Measurements from ENCODE around the gene PSAT1.

PSAT1 gene

DNA sequence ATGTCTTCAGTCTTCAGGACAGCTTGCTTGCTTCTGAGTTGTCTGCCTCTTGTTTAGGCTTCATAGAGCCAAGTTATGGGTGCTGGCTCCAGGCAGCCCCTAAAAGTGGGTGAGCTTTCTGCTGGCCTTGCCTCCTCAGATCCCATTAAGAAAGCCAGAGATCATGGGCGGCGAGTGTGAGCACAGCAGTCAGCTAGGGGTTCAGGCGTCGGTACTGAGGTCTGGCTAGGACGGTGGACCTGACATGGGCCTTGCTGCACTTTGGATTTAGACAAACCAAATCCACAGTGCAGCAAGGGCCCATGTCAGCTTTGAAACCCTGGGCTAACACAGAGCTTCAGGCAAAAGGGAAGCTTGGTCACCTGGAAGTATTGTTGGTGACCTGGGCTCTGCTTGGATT, 17.6 kb downstream of the PSAT1 start:
- TF ChIP-seq RAD21 (IDR thresholded peaks at IDR 0.05; ENCODE audit: low read depth) (no peak), ZBTB7A (IDR thresholded peaks at IDR 0.05; ENCODE audit: low read depth) (no peak), NFIC (IDR thresholded peaks at IDR 0.05) (no peak), TCF12 (IDR thresholded peaks at IDR 0.05; ENCODE audit: low read depth) (no peak), EGR1 (IDR thresholded peaks at IDR 0.05) (no peak), CREB1 (IDR thresholded peaks at IDR 0.05; ENCODE audit: low read depth) (no peak), YY1 (IDR thresholded peaks at IDR 0.05; ENCODE audit: low read depth) (no peak), TEAD4 (IDR thresholded peaks at IDR 0.05) (no peak), EP300 (IDR thresholded peaks at IDR 0.05; ENCODE audit: borderline replicate concordance) (no peak)
- TF ChIP-seq, protein P1, sequence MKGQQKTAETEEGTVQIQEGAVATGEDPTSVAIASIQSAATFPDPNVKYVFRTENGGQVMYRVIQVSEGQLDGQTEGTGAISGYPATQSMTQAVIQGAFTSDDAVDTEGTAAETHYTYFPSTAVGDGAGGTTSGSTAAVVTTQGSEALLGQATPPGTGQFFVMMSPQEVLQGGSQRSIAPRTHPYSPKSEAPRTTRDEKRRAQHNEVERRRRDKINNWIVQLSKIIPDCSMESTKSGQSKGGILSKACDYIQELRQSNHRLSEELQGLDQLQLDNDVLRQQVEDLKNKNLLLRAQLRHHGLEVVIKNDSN (IDR thresholded peaks at IDR 0.05) = no peak
- TF ChIP-seq, protein P2, sequence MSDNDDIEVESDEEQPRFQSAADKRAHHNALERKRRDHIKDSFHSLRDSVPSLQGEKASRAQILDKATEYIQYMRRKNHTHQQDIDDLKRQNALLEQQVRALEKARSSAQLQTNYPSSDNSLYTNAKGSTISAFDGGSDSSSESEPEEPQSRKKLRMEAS (IDR thresholded peaks at IDR 0.05) = no peak

DNA sequence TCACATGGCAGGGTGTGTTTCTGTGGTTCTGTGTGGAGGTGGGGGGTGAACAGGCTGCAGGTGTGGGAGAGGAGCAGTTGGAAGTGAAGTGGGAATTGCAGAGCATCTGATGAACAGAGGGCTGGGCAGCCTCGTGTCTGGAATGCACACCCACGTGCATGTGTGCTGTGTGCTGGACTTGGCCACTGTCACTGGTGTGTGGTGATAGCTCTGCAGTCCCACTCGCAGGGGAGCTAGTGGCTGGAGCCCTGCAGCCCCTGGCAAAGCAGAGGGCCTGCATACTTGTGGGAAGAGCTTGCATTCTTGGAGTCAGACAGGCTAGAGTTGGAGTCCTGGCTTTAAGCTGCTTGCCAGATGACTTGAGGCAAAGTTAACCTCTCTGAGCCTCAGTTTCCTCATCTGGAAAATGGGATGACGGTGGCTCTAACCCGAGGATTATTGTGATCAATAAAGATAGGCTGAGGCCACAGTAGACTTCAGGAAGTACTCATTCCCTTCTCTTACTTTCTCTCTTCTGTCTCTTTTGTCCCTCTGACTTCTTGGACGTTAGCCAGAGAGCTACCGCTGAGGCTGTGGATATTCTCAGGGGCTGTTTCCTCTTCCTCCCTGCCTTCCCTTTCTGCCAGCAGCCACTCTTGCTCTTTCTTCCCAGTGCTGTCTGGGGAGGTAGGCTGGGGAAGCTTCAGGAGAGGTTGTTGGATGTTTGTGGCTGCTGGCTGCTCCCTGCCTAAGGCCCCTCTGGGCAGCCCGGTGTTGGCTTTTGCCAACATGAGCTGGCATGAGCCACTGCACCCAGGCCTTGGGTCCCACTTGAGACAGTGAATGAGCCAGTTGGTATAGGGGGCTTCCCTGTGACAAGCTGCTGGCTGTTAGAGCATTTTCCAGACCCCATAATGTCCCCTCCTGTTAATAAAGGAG, 18.3 kb downstream of the PSAT1 start:
- TF ChIP-seq EGR1 (IDR thresholded peaks at IDR 0.05) (no peak), TCF12 (IDR thresholded peaks at IDR 0.05; ENCODE audit: low read depth) (no peak), NFIC (IDR thresholded peaks at IDR 0.05) (no peak), CREB1 (IDR thresholded peaks at IDR 0.05; ENCODE audit: low read depth) (no peak), CEBPB (IDR thresholded peaks at IDR 0.05) (no peak), YY1 (IDR thresholded peaks at IDR 0.05; ENCODE audit: low read depth) (no peak), TEAD4 (IDR thresholded peaks at IDR 0.05) (no peak), FOXM1 (IDR thresholded peaks at IDR 0.05; ENCODE audit: borderline replicate concordance, low read depth) (no peak), TAF1 (IDR thresholded peaks at IDR 0.05; ENCODE audit: low read depth) (no peak), ZBTB7A (IDR thresholded peaks at IDR 0.05; ENCODE audit: low read depth) (no peak), RAD21 (IDR thresholded peaks at IDR 0.05; ENCODE audit: low read depth) (no peak), EP300 (IDR thresholded peaks at IDR 0.05; ENCODE audit: borderline replicate concordance) (no peak)
- TF ChIP-seq, protein P2 (IDR thresholded peaks at IDR 0.05) = no peak
- TF ChIP-seq, protein P1 (IDR thresholded peaks at IDR 0.05) = no peak
- TF ChIP-seq, protein P3, sequence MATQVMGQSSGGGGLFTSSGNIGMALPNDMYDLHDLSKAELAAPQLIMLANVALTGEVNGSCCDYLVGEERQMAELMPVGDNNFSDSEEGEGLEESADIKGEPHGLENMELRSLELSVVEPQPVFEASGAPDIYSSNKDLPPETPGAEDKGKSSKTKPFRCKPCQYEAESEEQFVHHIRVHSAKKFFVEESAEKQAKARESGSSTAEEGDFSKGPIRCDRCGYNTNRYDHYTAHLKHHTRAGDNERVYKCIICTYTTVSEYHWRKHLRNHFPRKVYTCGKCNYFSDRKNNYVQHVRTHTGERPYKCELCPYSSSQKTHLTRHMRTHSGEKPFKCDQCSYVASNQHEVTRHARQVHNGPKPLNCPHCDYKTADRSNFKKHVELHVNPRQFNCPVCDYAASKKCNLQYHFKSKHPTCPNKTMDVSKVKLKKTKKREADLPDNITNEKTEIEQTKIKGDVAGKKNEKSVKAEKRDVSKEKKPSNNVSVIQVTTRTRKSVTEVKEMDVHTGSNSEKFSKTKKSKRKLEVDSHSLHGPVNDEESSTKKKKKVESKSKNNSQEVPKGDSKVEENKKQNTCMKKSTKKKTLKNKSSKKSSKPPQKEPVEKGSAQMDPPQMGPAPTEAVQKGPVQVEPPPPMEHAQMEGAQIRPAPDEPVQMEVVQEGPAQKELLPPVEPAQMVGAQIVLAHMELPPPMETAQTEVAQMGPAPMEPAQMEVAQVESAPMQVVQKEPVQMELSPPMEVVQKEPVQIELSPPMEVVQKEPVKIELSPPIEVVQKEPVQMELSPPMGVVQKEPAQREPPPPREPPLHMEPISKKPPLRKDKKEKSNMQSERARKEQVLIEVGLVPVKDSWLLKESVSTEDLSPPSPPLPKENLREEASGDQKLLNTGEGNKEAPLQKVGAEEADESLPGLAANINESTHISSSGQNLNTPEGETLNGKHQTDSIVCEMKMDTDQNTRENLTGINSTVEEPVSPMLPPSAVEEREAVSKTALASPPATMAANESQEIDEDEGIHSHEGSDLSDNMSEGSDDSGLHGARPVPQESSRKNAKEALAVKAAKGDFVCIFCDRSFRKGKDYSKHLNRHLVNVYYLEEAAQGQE (IDR thresholded peaks at IDR 0.05; ENCODE audit: low read depth) = no peak

DNA sequence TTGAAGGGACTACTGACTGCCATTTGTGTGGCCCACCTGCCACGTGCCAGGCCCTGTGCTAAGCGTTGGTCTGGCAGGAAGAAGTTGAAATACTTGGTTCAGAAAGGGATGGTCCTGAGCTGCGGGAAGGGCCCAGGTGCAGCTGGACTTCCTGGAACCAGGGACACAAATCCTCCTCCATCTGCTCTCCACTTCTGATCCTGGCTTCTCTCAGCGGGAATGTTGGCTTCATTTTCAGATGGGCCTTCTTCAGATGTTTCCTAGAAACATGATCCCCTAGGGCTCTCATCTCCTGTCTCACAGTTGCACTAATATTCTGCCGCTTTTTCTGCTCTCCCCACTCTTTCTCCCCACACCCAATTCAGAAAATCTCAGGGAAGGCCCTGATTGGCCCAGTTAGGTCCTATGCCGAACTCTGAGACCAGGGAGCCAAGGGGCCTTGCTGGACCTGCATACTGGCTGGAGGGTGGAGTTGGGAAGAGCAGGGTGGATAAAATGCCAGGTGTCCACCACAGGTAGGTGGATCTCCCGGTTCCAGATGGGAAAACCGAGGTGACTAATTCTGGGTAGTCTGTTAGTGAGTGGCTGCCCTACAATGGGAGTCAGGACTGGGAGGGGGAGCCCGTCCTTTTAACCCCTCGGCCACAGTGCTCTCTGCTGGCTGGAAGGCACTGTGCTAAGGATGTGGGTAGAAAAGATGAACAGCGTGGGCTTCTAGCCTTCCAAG, 19.4 kb downstream of the PSAT1 start:
- TF ChIP-seq CEBPB (IDR thresholded peaks at IDR 0.05) (no peak), TAF1 (IDR thresholded peaks at IDR 0.05; ENCODE audit: low read depth) (no peak), TCF12 (IDR thresholded peaks at IDR 0.05; ENCODE audit: low read depth) (no peak), FOXM1 (IDR thresholded peaks at IDR 0.05; ENCODE audit: borderline replicate concordance, low read depth) (no peak), CREB1 (IDR thresholded peaks at IDR 0.05; ENCODE audit: low read depth) (no peak), EGR1 (IDR thresholded peaks at IDR 0.05) (no peak), ZBTB7A (IDR thresholded peaks at IDR 0.05; ENCODE audit: low read depth) (no peak), NFIC (IDR thresholded peaks at IDR 0.05) (no peak), TEAD4 (IDR thresholded peaks at IDR 0.05) (no peak)
- TF ChIP-seq, protein P3 (IDR thresholded peaks at IDR 0.05; ENCODE audit: low read depth) = no peak
- TF ChIP-seq, protein P1 (IDR thresholded peaks at IDR 0.05) = no peak

DNA sequence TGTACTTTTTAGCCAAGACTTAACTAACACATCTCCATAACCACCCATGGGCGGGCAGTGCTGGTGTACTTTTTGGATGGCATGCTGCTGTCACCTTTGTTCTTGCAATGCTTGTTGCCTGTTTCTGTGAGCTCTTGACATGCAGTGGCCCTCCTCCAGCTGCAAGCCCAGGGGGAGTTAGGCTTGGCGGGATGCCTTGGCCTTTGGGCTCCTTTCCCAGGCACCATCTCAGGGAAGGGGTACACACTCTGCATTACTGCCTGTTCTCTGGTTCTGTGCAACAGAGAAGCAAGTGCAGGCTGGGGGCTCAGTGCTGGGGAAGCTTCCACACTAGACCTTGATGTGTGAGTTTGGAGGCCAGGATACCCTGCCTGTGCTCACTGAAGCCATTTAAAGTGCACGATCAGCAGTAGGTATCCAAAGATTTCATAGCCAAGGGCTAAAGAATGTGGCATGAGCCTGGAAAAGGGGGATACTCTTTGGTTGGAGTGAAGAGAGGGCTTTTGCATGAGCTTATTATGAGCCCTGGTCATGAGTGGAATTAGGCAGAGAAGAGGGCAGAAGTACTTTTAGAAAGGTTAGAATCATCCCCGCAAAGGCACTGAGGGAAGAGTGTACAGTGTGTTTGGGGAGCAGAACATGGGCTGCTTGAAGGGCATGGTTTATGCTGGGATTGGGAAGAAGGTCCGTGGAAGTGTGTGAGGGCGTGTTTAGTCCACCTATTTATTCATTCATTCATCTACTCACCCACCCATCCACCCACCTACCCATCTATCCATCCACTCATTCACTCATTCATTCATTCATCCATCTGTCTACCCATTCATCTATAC, 22.5 kb downstream of the PSAT1 start:
- TF ChIP-seq NFIC (IDR thresholded peaks at IDR 0.05) (no peak), CEBPB (IDR thresholded peaks at IDR 0.05) (no peak), YY1 (IDR thresholded peaks at IDR 0.05; ENCODE audit: low read depth) (no peak), TCF12 (IDR thresholded peaks at IDR 0.05; ENCODE audit: low read depth) (no peak), RAD21 (IDR thresholded peaks at IDR 0.05; ENCODE audit: low read depth) (no peak), EGR1 (IDR thresholded peaks at IDR 0.05) (no peak), EP300 (IDR thresholded peaks at IDR 0.05; ENCODE audit: borderline replicate concordance) (no peak), ZBTB7A (IDR thresholded peaks at IDR 0.05; ENCODE audit: low read depth) (no peak), TEAD4 (IDR thresholded peaks at IDR 0.05) (no peak), FOXM1 (IDR thresholded peaks at IDR 0.05; ENCODE audit: borderline replicate concordance, low read depth) (no peak), CREB1 (IDR thresholded peaks at IDR 0.05; ENCODE audit: low read depth) (no peak), TAF1 (IDR thresholded peaks at IDR 0.05; ENCODE audit: low read depth) (no peak)
- TF ChIP-seq, protein P3 (IDR thresholded peaks at IDR 0.05; ENCODE audit: low read depth) = no peak
- TF ChIP-seq, protein P2 (IDR thresholded peaks at IDR 0.05) = no peak
- TF ChIP-seq, protein P1 (IDR thresholded peaks at IDR 0.05) = no peak

Data from Ishikawa (cell line).